Anterior cingulate cortex (tissue), 58 donors: ENCODE measurements around the gene PLEK2.
"Not testable (repeated sequence)": the region's sequence is repeated elsewhere in the genome, so short reads cannot be mapped to it uniquely, and the experiment has no call there.

Source experiments
- DNase-seq, 58 donors: peaks; one replicate each; lab custom pipeline; 2025; lab: John Stamatoyannopoulos, UW

Gene PLEK2

DNA sequence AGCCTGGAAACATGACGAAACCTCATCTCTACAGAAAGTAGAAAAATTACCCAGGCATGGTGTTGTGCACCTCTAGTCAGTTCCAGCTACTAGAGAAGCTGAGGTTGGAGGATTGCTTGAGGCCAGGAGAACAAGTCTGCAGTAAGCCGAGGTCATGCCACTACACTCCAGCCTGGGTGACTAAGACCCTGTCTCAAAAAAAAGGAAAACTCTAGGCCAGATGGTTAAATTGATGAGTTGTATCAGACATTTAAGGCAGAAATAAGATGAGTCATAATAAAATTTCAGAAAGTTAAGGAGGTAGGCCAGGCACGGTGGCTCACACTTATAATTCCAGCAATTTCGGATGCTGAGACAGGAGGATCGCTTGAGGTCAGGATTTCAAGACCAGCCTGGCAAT is 41.1 kb downstream of the PLEK2 start:
- DNase-seq = no peak

GRCh38 chr14:67365476-67365875 is 46.5 kb downstream of the PLEK2 start:
- DNase-seq = no peak

DNA sequence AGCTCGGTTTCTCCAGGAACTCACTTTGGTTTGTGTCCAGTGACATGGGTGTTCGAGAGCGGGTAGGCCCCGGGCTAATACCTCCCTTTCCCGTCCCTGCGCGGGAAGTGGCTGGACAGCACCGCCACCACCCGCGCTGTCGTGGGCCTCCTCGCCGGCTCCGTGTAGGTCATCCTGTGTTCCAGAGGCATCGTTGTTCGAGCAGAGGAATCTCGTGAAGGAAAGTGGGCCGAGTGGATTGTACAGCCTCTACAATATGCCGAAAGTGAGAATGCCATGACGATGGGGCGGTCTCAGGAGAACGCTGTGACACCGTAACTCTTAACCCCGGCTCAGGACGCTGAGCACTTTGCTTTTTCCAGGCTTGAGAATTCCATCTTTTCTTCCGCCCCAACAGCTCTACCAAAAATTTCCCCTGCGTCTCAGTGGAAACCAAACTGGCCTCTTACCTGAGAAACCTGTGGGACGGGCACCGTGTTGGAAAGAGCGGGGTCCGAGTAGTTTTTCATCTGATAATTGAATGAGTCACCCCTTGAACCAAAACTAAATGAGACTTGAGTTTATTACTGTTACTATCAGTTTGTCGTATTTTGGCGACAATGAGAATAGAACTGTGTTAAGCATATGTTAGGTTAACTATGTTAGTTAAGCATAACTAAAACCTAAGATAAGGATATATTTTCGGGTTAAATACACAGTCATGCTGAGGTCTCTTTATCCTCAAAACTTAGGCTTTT is 51.3 kb downstream of the PLEK2 start:
- DNase-seq = no peak

DNA sequence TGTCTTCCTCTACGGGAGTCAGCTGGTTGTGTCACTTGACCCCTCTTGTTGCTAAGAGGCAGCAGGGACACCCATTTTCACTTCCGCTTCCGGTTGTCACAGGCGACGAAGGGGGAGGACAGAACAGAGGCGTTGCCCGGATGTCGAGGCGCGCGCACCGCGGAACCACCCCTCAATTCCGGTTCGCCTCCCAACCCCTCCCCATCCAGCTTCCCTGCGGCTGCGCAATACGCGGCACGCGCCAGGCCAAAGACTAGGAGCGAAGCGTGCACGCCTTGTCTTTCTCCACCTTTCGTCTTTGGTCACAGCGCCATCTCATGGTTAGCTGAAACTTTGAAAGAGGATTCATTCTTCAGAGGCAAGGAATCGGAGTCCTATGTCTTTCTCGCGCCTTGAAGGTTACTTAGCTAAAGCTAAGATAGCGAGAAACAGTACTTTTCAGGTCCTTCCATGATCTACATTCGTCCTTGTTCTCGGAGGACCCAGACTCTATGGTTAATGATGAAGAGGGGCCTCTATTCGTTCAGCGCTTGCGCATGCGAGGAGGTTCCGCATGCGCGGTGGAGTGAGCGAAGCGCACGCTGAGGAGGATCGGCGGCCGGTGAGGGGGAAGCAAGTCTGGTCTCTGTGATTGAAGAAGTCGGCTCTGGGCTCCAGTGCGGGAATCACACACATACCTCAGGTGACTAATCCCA is 52.0 kb downstream of the PLEK2 start, which contains the start of the genes ATP6V1D and EIF2S1:
ATP6V1D (minus strand) TSS at position 30 of the 695 bp plus-strand sequence. CDS start 106 bp downstream, outside the sequence.
EIF2S1 (plus strand) TSS at position 554 of the 695 bp plus-strand sequence. CDS start 4,440 bp downstream, outside the sequence.
- DNase-seq = peak; percentile 92 to 100 (median 99)

GRCh38 chr14:67358924-67359774 is 52.8 kb downstream of the PLEK2 start:
- DNase-seq = peak in 2 of 58 donors; percentile 24 to 36

GRCh38 chr14:67357969-67358354 is 54.0 kb downstream of the PLEK2 start:
- DNase-seq = no peak

DNA sequence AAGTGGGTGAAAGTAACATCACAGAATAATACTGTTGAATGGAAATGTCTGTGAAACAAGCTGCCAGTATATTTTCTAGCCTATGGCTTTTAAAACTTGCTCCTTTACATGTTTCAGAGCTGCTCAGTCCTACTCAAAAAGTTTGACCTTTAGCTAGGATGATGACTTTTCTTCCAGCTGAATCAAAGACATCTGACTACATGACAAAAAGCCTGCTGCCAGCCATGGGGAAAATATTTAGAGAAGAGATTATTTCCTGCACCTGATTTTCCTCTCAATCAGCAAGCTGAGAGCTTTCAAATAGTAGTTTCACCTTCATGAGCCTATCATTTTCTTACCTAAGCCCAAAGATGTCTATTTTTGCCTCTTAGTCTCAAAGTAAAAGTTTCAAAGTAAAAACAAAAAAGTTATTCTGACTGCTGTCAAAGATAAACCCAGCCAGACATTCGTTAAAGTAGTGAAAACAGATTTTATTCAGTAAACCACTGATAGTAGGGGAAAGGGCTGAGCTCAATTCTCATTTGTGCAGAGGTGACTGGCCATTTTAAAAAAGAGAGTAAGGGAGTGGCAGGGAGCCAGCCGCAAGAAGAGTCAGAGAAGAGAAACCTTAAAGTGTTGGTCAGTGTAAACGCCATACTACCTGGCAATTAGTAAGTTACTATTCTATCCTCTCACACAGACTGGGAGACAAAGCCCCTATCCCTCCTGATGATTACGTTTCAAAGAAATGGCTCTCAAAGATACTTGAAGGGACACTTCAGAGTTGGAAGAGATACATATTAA is 54.6 kb downstream of the PLEK2 start:
- DNase-seq = no peak

GRCh38 chr14:67352055-67352454 is 59.9 kb downstream of the PLEK2 start:
- no peak for DNase-seq

GRCh38 chr14:67345583-67345982 is 66.4 kb downstream of the PLEK2 start:
- no peak for DNase-seq

DNA sequence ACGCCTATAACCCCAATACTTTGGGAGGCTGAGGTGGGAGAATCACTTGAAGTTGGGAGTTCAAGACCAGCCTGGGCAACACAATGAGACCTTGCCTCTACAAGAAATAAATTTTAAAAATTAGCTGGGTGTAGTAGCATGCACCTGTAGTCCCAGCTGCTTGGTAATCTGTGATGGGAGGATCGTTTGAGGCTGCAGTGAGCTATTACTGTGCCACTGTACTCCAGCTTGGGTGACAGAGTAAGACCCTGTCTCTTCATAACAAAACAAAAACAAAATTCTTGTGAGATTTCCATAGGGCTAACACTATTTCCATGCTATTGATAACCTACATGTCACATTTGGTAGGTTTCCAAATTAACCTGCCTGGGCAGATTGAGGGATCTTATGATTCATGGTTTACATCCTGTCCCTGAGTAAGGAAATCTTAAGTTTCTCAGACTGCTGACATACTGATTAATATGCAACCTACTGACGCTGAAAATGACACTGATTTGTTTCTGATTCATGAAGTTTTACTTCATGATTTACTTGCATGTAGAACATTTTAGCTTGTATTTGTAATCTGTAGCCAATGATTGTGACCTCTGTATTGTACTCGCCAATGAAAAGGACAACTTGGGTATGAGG is 68.2 kb downstream of the PLEK2 start:
- DNase-seq = no peak

DNA sequence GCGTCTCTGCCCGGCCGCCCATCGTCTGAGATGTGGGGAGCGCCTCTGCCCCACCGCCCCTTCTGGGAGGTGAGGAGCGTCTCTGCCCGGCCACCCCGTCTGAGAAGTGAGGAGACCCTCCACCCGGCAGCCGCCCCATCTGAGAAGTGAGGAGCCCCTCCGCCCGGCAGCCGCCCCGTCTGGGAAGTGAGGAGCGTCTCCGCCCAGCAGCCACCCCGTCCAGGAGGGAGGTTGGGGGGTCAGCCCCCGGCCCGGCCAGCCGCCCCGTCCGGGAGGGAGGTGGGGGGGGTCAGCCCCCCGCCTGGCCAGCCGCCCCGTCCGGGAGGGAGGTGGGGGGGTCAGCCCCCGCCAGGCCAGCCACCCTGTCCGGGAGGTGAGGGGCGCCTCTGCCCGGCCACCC is 70.7 kb downstream of the PLEK2 start:
- DNase-seq = not testable (repeated sequence)
